ENCODE data around the gene ZNF423.

Gene ZNF423

DNA sequence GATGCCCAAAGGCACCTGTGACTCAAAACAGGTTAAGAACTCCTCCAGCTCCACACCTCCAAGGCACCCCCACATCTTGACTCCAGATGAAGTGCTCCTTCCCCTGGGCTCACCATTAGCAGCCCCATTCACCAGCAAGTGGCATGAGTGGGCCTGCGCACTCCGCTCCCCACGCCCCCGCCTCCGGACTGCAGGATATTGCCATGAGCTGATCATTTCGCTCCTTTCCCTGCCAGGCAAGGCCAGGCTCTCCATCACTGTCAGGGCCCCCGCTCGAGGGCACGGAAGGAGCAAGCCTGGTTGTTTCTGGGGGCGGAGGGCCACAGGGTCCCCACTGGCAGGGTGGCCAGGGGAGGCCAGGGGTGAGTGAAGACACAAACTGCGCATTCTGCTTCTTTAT is 69.9 kb downstream of the ZNF423 start:
- Histone ChIP-seq H2BK120ac (ENCODE audit: low read depth, low read length) (no peak overlapping the region), H3K4me1 (ENCODE audit: control insufficient read depth, insufficient read depth, low read depth, low read length) (no peaks in the 10 kb centered on the region), H3K4me3 (ENCODE audit: insufficient read depth in 1 of 2, low read depth in 1 of 2, low read length in 2 of 2) (no peak overlapping the region), H3K79me1 (replicated peaks; ENCODE audit: low read length, poor library complexity, severe bottlenecking) (no peaks in the 10 kb centered on the region), H2BK5ac (ENCODE audit: low read depth, low read length, poor library complexity, severe bottlenecking) (no peak overlapping the region), H3K27me3 (ENCODE audit: control insufficient read depth in 1 of 2, insufficient read depth in 1 of 2, low read length in 2 of 2) (peaks cover 0 to 5% of the 10 kb centered on the region in 2 experiments), H3K9me3 (ENCODE audit: control insufficient read depth, low read length) (no peaks in the 10 kb centered on the region), H3K4ac (ENCODE audit: low read depth in 1 of 2, low read length in 2 of 2) (no peak overlapping the region), H3K4me2 (ENCODE audit: low read length, poor library complexity, severe bottlenecking) (no peak overlapping the region), H3K36me3 (ENCODE audit: control insufficient read depth in 1 of 2, insufficient read depth in 2 of 2, low read depth in 1 of 2, low read length in 2 of 2) (no peaks in the 10 kb centered on the region), H2AFZ (ENCODE audit: low read depth, low read length) (no peak overlapping the region), H4K91ac (ENCODE audit: low read length) (no peak overlapping the region), H3K18ac (ENCODE audit: low read depth in 1 of 2, low read length in 2 of 2) (no peak overlapping the region), H3K9ac (ENCODE audit: low read length) (no peak overlapping the region), H2BK15ac (ENCODE audit: low read depth, poor library complexity, severe bottlenecking) (no peak overlapping the region), H4K8ac (ENCODE audit: low read length) (no peak overlapping the region), H3K23ac (ENCODE audit: low read length in 2 of 2) (no peak overlapping the region), H3K14ac (ENCODE audit: low read length in 2 of 2) (no peak overlapping the region), H3K27ac (ENCODE audit: low read length, poor library complexity, severe bottlenecking) (no peak overlapping the region), H2BK12ac (ENCODE audit: low read length in 2 of 2) (no peak overlapping the region), H2AK5ac (ENCODE audit: low read length, severe bottlenecking) (no peak overlapping the region)
- 84% methylated on average over 11 of the region's 11 CpGs for WGBS
- DNase-seq = no peak

DNA sequence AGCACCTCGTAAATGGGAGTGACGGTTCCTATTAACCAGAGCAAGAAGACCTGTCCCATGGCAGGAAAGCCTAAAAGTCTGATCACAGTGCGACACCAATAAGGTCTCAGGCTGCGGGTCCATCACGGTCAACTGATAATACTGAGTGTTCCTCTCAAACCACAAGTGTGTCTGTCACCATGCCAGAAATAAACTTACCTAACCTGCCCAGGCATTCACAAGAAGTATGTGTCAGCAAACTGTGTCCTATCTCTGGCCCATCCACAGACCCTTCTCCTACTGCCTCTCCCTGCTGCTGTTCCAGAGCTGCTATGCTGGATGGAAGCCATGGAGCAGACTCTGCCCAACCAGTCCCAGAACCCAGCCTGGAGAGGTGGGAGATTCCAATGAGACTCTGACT is 73.5 kb downstream of the ZNF423 start:
- H2BK15ac ChIP-seq (ENCODE audit: low read depth, poor library complexity, severe bottlenecking) = no peak overlapping the region
- H2BK12ac ChIP-seq (ENCODE audit: low read length in 2 of 2) = no peak overlapping the region
- WGBS = 89% methylated on average over 5 of the region's 5 CpGs
- H2AFZ ChIP-seq (ENCODE audit: low read depth, low read length) = no peak overlapping the region
- no peak for DNase-seq
- H3K23ac ChIP-seq (ENCODE audit: low read length in 2 of 2) = no peak overlapping the region
- no peak overlapping the region for H3K4me2 ChIP-seq (ENCODE audit: low read length, poor library complexity, severe bottlenecking)
- H3K9ac ChIP-seq (ENCODE audit: low read length) = no peak overlapping the region
- H3K4me1 ChIP-seq (ENCODE audit: control insufficient read depth, insufficient read depth, low read depth, low read length) = peaks cover 6% of the 10 kb centered on the region
- no peak overlapping the region for H4K8ac ChIP-seq (ENCODE audit: low read length)
- H3K36me3 ChIP-seq (ENCODE audit: control insufficient read depth in 1 of 2, insufficient read depth in 2 of 2, low read depth in 1 of 2, low read length in 2 of 2) = no peaks in the 10 kb centered on the region
- H3K9me3 ChIP-seq (ENCODE audit: control insufficient read depth, low read length) = no peaks in the 10 kb centered on the region
- no peaks in the 10 kb centered on the region for H3K79me1 ChIP-seq (replicated peaks; ENCODE audit: low read length, poor library complexity, severe bottlenecking)
- H4K91ac ChIP-seq (ENCODE audit: low read length) = no peak overlapping the region
- H3K27me3 ChIP-seq (ENCODE audit: control insufficient read depth in 1 of 2, insufficient read depth in 1 of 2, low read length in 2 of 2) = peaks cover 0 to 8% of the 10 kb centered on the region in 2 experiments
- H3K27ac ChIP-seq (ENCODE audit: low read length, poor library complexity, severe bottlenecking) = no peak overlapping the region
- no peak overlapping the region for H3K4ac ChIP-seq (ENCODE audit: low read depth in 1 of 2, low read length in 2 of 2)
- no peak overlapping the region for H2BK120ac ChIP-seq (ENCODE audit: low read depth, low read length)
- H3K18ac ChIP-seq (ENCODE audit: low read depth in 1 of 2, low read length in 2 of 2) = no peak overlapping the region
- H3K14ac ChIP-seq (ENCODE audit: low read length in 2 of 2) = no peak overlapping the region
- no peak overlapping the region for H2AK5ac ChIP-seq (ENCODE audit: low read length, severe bottlenecking)
- H2BK5ac ChIP-seq (ENCODE audit: low read depth, low read length, poor library complexity, severe bottlenecking) = no peak overlapping the region
- no peak overlapping the region for H3K4me3 ChIP-seq (ENCODE audit: insufficient read depth in 1 of 2, low read depth in 1 of 2, low read length in 2 of 2)

DNA sequence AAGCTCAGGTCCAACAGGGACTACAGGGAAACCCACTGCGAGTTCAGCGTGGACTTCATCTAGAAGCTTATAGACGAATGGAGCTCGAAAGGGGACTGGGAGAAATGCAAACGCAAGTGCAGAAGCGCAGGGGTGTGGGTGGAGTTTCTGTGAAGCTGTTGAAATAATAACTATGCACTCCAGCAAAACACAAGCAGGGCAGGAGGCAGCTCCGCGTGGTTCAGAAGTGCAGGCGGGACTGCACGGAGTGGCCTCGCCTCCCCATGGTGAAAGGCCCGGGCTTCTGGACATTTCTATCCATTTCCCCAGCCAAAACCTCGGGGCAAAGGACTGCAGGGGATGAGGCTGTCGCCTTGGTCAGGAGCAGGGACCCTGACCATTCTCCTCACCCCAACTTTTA is 74.5 kb downstream of the ZNF423 start:
- no peak overlapping the region for H3K4me3 ChIP-seq (ENCODE audit: insufficient read depth in 1 of 2, low read depth in 1 of 2, low read length in 2 of 2)
- no peaks in the 10 kb centered on the region for H3K9me3 ChIP-seq (ENCODE audit: control insufficient read depth, low read length)
- no peak overlapping the region for H2AFZ ChIP-seq (ENCODE audit: low read depth, low read length)
- no peak overlapping the region for H2BK15ac ChIP-seq (ENCODE audit: low read depth, poor library complexity, severe bottlenecking)
- H3K14ac ChIP-seq (ENCODE audit: low read length in 2 of 2) = no peak overlapping the region
- H3K18ac ChIP-seq (ENCODE audit: low read depth in 1 of 2, low read length in 2 of 2) = no peak overlapping the region
- no peak overlapping the region for H3K9ac ChIP-seq (ENCODE audit: low read length)
- no peak overlapping the region for H3K27ac ChIP-seq (ENCODE audit: low read length, poor library complexity, severe bottlenecking)
- no peaks in the 10 kb centered on the region for H3K36me3 ChIP-seq (ENCODE audit: control insufficient read depth in 1 of 2, insufficient read depth in 2 of 2, low read depth in 1 of 2, low read length in 2 of 2)
- H3K4ac ChIP-seq (ENCODE audit: low read depth in 1 of 2, low read length in 2 of 2) = no peak overlapping the region
- H4K91ac ChIP-seq (ENCODE audit: low read length) = no peak overlapping the region
- H3K4me1 ChIP-seq (ENCODE audit: control insufficient read depth, insufficient read depth, low read depth, low read length) = peaks cover 12% of the 10 kb centered on the region
- no peak overlapping the region for H2AK5ac ChIP-seq (ENCODE audit: low read length, severe bottlenecking)
- H3K4me2 ChIP-seq (ENCODE audit: low read length, poor library complexity, severe bottlenecking) = no peak overlapping the region
- H2BK5ac ChIP-seq (ENCODE audit: low read depth, low read length, poor library complexity, severe bottlenecking) = no peak overlapping the region
- H3K23ac ChIP-seq (ENCODE audit: low read length in 2 of 2) = no peak overlapping the region
- H3K79me1 ChIP-seq (replicated peaks; ENCODE audit: low read length, poor library complexity, severe bottlenecking) = no peaks in the 10 kb centered on the region
- H2BK12ac ChIP-seq (ENCODE audit: low read length in 2 of 2) = no peak overlapping the region
- no peak for DNase-seq
- H3K27me3 ChIP-seq (ENCODE audit: control insufficient read depth in 1 of 2, insufficient read depth in 1 of 2, low read length in 2 of 2) = peaks cover 0 to 8% of the 10 kb centered on the region in 2 experiments
- WGBS = 90% methylated on average over 13 of the region's 14 CpGs
- no peak overlapping the region for H2BK120ac ChIP-seq (ENCODE audit: low read depth, low read length)
- no peak overlapping the region for H4K8ac ChIP-seq (ENCODE audit: low read length)

DNA sequence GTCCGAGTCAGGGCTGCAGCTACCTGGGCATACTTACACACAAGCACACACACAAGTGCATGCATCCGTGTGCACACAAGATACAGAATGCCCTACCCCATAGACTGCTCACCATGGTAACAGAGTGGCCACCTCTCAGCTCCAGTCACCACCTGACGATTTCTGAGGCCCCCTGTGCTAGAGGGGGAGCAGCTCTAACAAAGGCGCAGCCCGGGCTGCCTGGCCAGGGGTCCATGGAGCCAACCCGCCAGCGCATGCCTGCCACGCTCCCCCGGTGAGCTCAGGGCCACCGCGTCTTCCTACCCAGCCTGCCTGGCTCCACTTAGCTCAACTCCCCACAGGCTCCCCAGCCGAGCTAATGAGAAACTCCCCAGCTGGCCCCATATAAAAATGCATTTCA is 75.5 kb downstream of the ZNF423 start:
- no peaks in the 10 kb centered on the region for H3K9me3 ChIP-seq (ENCODE audit: control insufficient read depth, low read length)
- no peaks in the 10 kb centered on the region for H3K79me1 ChIP-seq (replicated peaks; ENCODE audit: low read length, poor library complexity, severe bottlenecking)
- H2BK120ac ChIP-seq (ENCODE audit: low read depth, low read length) = no peak overlapping the region
- no peak overlapping the region for H2BK12ac ChIP-seq (ENCODE audit: low read length in 2 of 2)
- H4K91ac ChIP-seq (ENCODE audit: low read length) = no peak overlapping the region
- no peak overlapping the region for H4K8ac ChIP-seq (ENCODE audit: low read length)
- no peak overlapping the region for H3K9ac ChIP-seq (ENCODE audit: low read length)
- H2BK5ac ChIP-seq (ENCODE audit: low read depth, low read length, poor library complexity, severe bottlenecking) = no peak overlapping the region
- no peak overlapping the region for H3K14ac ChIP-seq (ENCODE audit: low read length in 2 of 2)
- no peak overlapping the region for H3K4me2 ChIP-seq (ENCODE audit: low read length, poor library complexity, severe bottlenecking)
- H3K4ac ChIP-seq (ENCODE audit: low read depth in 1 of 2, low read length in 2 of 2) = no peak overlapping the region
- H3K36me3 ChIP-seq (ENCODE audit: control insufficient read depth in 1 of 2, insufficient read depth in 2 of 2, low read depth in 1 of 2, low read length in 2 of 2) = no peaks in the 10 kb centered on the region
- 90% methylated on average over 11 of the region's 12 CpGs for WGBS
- H2BK15ac ChIP-seq (ENCODE audit: low read depth, poor library complexity, severe bottlenecking) = peak overlapping the region; percentile 20
- H3K4me3 ChIP-seq (ENCODE audit: insufficient read depth in 1 of 2, low read depth in 1 of 2, low read length in 2 of 2) = no peak overlapping the region
- no peak overlapping the region for H2AFZ ChIP-seq (ENCODE audit: low read depth, low read length)
- peaks cover 20% of the 10 kb centered on the region for H3K4me1 ChIP-seq (ENCODE audit: control insufficient read depth, insufficient read depth, low read depth, low read length)
- no peak overlapping the region for H3K27ac ChIP-seq (ENCODE audit: low read length, poor library complexity, severe bottlenecking)
- H2AK5ac ChIP-seq (ENCODE audit: low read length, severe bottlenecking) = no peak overlapping the region
- peaks cover 0 to 8% of the 10 kb centered on the region in 2 experiments for H3K27me3 ChIP-seq (ENCODE audit: control insufficient read depth in 1 of 2, insufficient read depth in 1 of 2, low read length in 2 of 2)
- H3K23ac ChIP-seq (ENCODE audit: low read length in 2 of 2) = no peak overlapping the region
- H3K18ac ChIP-seq (ENCODE audit: low read depth in 1 of 2, low read length in 2 of 2) = no peak overlapping the region
- DNase-seq = no peak

All from mesenchymal stem cell (in vitro differentiated cells and primary cell).